Neural cell (in vitro differentiated cells): Measurements from ENCODE around the gene FZD10. TPM values are rescaled to one million over a fixed set of nuclear protein-coding genes. Genes with fewer than 3 reads are reported as not detected.

ENCODE experiments used
- H2AFZ ChIP-seq: fragments of 200-600, 300-800 bp; sonication (generic), shearing (Covaris generic); 2 replicates; pipeline ENCODE4 v1.6.0; 2014; ENCODE audit warnings: low read depth, mild to moderate bottlenecking, antibody characterized with exemption, low read length, moderate library complexity
- H3F3A ChIP-seq: fragments of 200-600 bp; shearing (Covaris generic); 2 replicates; pipeline ENCODE4 v1.6.1; 2016; ENCODE audit warnings: mild to moderate bottlenecking, moderate library complexity, mixed read lengths, antibody characterized with exemption, low read length; ENCODE audit not compliant: insufficient read depth, poor library complexity, severe bottlenecking
- H3K27ac ChIP-seq: fragments of 200-600, 300-800 bp; sonication (generic), shearing (Covaris generic); 2 replicates; pipeline ENCODE4 v1.5.1; 2014; ENCODE audit warnings: mild to moderate bottlenecking, low read length, moderate library complexity
- H3K27me3 ChIP-seq: fragments of 300-800, 200-600 bp; sonication (generic), shearing (Covaris generic); 2 replicates; pipeline ENCODE4 v1.6.0; 2014; ENCODE audit warnings: mild to moderate bottlenecking, low read depth, low read length, moderate library complexity; ENCODE audit not compliant: insufficient read depth
- H3K36me3 ChIP-seq: fragments of 300-800, 200-600 bp; sonication (generic), shearing (Covaris generic); 2 replicates; pipeline ENCODE4 v1.5.1; 2014; ENCODE audit warnings: mild to moderate bottlenecking, antibody characterized with exemption, low read length, moderate library complexity; ENCODE audit not compliant: insufficient read depth
- H3K4me2 ChIP-seq: fragments of 300-800, 200-600 bp; sonication (generic), shearing (Covaris generic); 2 replicates; pipeline ENCODE4 v1.6.0; 2014; ENCODE audit warnings: mild to moderate bottlenecking, low read length
- H3K4me3 ChIP-seq: fragments of 300-800, 200-600 bp; sonication (generic), shearing (Covaris generic); 2 replicates; pipeline ENCODE4 v1.5.1; 2014; ENCODE audit warnings: mild to moderate bottlenecking, low read length, moderate library complexity
- H3K79me2 ChIP-seq: fragments of 200-600 bp; shearing (Covaris generic); replicated peaks from 2 replicates; pipeline ENCODE4 v1.6.0; 2014; ENCODE audit warnings: mild to moderate bottlenecking, low read length, moderate library complexity; ENCODE audit not compliant: insufficient read depth
- H3K9ac ChIP-seq: fragments of 300-800, 200-600 bp; sonication (generic), shearing (Covaris generic); 2 replicates; pipeline ENCODE4 v1.6.1; 2016; ENCODE audit warnings: mild to moderate bottlenecking, low read length, mixed read lengths
- H3K9me2 ChIP-seq: fragments of 200-600 bp; shearing (Covaris generic); 2 replicates; pipeline ENCODE4 v1.6.1; 2016; ENCODE audit warnings: mild to moderate bottlenecking, low read length, mixed read lengths; ENCODE audit not compliant: insufficient read depth
- H3K9me3 ChIP-seq: fragments of 200-600, 300-800 bp; sonication (generic), shearing (Covaris generic); 2 replicates; pipeline ENCODE4 v1.6.1; 2016; ENCODE audit warnings: mild to moderate bottlenecking, mixed run types, low read length, moderate library complexity, mixed read lengths
- H4K20me1 ChIP-seq: fragments of 200-600 bp; shearing (Covaris generic); 2 replicates; pipeline ENCODE4 v1.6.1; 2016; ENCODE audit warnings: mild to moderate bottlenecking, mixed run types; ENCODE audit not compliant: insufficient read depth
- CTCF ChIP-seq: fragments of 450-650 bp; IDR thresholded peaks from 2 replicates; pipeline ENCODE4 v1.5.1; 2014; ENCODE audit warnings: antibody characterized with exemption, mild to moderate bottlenecking, moderate library complexity; ENCODE audit not compliant: poor library complexity, severe bottlenecking
- EP300 ChIP-seq: fragments of 450-650 bp; conservative IDR thresholded peaks from 2 replicates; pipeline ENCODE4 v1.6.1; 2014; ENCODE audit warnings: antibody characterized with exemption, mild to moderate bottlenecking, moderate library complexity; ENCODE audit not compliant: poor library complexity, severe bottlenecking
- EZH2 ChIP-seq: fragments of 200-600, 300-800 bp; shearing (Covaris generic), sonication (generic); IDR thresholded peaks from 2 replicates; pipeline ENCODE4 v1.6.1; 2014; ENCODE audit warnings: antibody characterized with exemption, low read length, borderline replicate concordance, mild to moderate bottlenecking; ENCODE audit not compliant: insufficient read depth, poor library complexity, severe bottlenecking
- MXI1 ChIP-seq: fragments of 450-650 bp; conservative IDR thresholded peaks from 2 replicates; pipeline ENCODE4 v1.6.1; 2014; ENCODE audit warnings: antibody characterized with exemption, mild to moderate bottlenecking; ENCODE audit not compliant: poor library complexity, severe bottlenecking
- POLR2AphosphoS5 ChIP-seq: IDR thresholded peaks from 2 replicates; pipeline ENCODE4 v1.6.1; 2012
- RAD21 ChIP-seq: fragments of 450-650 bp; conservative IDR thresholded peaks from 2 replicates; pipeline ENCODE4 v1.6.1; 2014; ENCODE audit warnings: antibody characterized with exemption, mild to moderate bottlenecking, moderate library complexity
- REST ChIP-seq: IDR thresholded peaks from 2 replicates; pipeline ENCODE4 v1.6.1; 2012; ENCODE audit warnings: borderline replicate concordance
- SMC3 ChIP-seq: fragments of 450-650 bp; conservative IDR thresholded peaks from 2 replicates; pipeline ENCODE4 v1.6.1; 2014; ENCODE audit warnings: antibody characterized with exemption, mild to moderate bottlenecking, moderate library complexity; ENCODE audit not compliant: poor library complexity
- TAF1 ChIP-seq: IDR thresholded peaks from 2 replicates; pipeline ENCODE4 v1.6.1; 2012; ENCODE audit warnings: low read depth
- polyA plus RNA-seq: library from polyadenylated mRNA; depleted of rRNA; stranded (reverse); fragments of >200 nt; gene quantifications from 2 replicates; pipeline ENCODE4 v1.2.3, GENCODE V29; 2014

The FZD10 gene
- polyA plus RNA-seq, 1 donor from 2014 or later: not detected

- TF ChIP-seq MXI1 (no peak), EZH2 (no peak), POLR2AphosphoS5 (no peak), SMC3 (no peak), CTCF (no peak), TAF1 (no peak), RAD21 (no peak), EP300 (no peak)
- Histone ChIP-seq H2AFZ (no peak overlapping the region), H3K27me3 (no peaks in the 10 kb centered on the region)
Measured at GRCh38 chr12:130132831-130133511, 29.3 kb upstream of the FZD10 start.

DNA sequence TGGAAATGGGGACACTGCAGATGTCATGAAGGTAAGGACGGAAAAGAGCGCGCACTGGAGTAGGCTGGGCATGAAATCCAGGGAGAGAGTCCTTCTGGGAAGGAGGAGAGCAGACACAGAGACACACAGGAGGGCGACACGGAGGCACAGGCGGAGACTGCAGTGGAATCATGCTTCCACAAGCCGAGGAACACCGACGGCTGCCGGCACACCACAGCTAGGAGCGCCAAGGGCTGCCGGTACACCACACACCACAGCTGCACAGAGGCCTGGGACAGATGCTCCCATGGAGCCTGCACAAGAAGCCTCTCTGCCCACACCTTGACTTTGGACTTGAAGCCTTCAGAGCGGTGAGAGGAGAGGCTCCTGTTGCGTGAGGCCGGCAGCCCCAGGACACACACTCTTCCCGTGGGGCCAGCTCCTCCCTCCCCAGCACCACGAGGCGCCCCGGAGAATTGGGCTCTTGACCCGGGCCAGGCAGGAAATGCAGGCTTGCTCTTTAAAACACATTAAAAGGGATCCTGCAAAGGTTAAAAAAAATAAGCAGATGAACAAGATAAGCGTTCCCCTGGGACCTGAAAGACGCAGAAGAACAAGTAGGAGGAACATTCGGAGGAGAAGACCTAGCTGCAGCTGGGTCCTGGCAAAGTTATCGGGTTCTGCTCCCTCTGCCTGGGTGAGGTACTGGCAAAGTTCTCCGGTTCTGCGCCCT, 28.3 kb upstream of the FZD10 start:
- no peaks in the 10 kb centered on the region for H3F3A ChIP-seq
- H3K4me3 ChIP-seq: no peak overlapping the region
- H3K36me3 ChIP-seq: no peaks in the 10 kb centered on the region
- no peaks in the 10 kb centered on the region for H3K9me3 ChIP-seq
- TF ChIP-seq RAD21: no peak
- no peak for TF ChIP-seq POLR2AphosphoS5
- TF ChIP-seq MXI1: no peak
- no peak for TF ChIP-seq CTCF
- TF ChIP-seq TAF1: no peak
- no peak for TF ChIP-seq EZH2
- TF ChIP-seq EP300: no peak
- TF ChIP-seq SMC3: no peak
- TF ChIP-seq REST: no peak
- H3K27me3 ChIP-seq: no peaks in the 10 kb centered on the region
- H2AFZ ChIP-seq: no peak overlapping the region
- no peaks in the 10 kb centered on the region for H4K20me1 ChIP-seq
- H3K27ac ChIP-seq: no peak overlapping the region
- no peak overlapping the region for H3K9ac ChIP-seq
- no peaks in the 10 kb centered on the region for H3K9me2 ChIP-seq
- no peak overlapping the region for H3K4me2 ChIP-seq
- no peaks in the 10 kb centered on the region for H3K79me2 ChIP-seq

More at GRCh38 chr12:130132831-130133511, 29.3 kb upstream of the FZD10 start:
- no peak overlapping the region for H3K27ac ChIP-seq
- no peaks in the 10 kb centered on the region for H4K20me1 ChIP-seq
- no peaks in the 10 kb centered on the region for H3K9me2 ChIP-seq
- H3F3A ChIP-seq: no peaks in the 10 kb centered on the region
- no peak overlapping the region for H3K4me3 ChIP-seq
- no peak overlapping the region for H3K4me2 ChIP-seq
- no peaks in the 10 kb centered on the region for H3K9me3 ChIP-seq
- no peaks in the 10 kb centered on the region for H3K79me2 ChIP-seq
- H3K36me3 ChIP-seq: no peaks in the 10 kb centered on the region
- H3K9ac ChIP-seq: no peak overlapping the region
